Hematopoietic multipotent progenitor cell treated with erythropoietin and hydrocortisone succinate and interleukin-3 and kit ligand, for 15 days (in vitro differentiated cells): ENCODE measurements around the gene GAR1.
"Not testable (repeated sequence)": the region's sequence is repeated elsewhere in the genome, so short reads cannot be mapped to it uniquely, and the experiment has no call there.

Experiments used
- DNase-seq: peaks from one replicate; pipeline ENCODE4 v3.0.0-alpha.2; 2015; ENCODE audit warnings: low spot score

The GAR1 gene

DNA sequence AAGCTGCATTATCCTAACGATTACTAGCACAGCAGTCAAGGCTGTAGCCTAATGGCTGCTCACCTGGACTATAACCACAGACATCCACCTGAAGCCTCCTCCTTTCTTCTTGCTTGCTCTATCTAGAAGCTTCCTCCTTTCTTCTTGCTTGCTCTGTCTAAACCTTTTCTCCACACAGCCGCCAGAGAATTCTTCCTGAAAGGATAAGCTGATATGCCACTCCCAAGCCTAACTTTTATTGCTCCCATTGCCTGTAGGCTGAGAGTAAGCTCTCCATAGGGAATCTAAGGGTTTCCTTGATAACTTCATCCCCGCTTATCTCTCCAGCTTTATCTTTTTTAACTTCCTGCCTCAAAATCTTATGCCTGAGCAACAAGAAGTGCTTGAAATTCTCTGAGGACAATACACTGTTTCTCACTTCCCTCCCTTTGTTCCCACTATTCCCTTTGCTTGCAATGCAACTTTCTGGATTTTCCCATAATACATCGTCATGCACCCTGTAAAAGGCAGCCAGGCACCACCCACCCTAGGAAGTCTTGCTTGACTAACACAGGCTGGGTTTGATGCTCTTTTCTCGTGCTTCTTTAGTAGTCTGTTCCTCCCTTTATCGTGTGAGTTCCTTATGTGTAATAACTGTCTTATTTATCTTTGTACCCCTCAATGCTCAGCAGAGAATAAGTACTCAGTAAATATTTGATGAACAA, 31.0 kb downstream of the GAR1 start:
- no peak for DNase-seq

DNA sequence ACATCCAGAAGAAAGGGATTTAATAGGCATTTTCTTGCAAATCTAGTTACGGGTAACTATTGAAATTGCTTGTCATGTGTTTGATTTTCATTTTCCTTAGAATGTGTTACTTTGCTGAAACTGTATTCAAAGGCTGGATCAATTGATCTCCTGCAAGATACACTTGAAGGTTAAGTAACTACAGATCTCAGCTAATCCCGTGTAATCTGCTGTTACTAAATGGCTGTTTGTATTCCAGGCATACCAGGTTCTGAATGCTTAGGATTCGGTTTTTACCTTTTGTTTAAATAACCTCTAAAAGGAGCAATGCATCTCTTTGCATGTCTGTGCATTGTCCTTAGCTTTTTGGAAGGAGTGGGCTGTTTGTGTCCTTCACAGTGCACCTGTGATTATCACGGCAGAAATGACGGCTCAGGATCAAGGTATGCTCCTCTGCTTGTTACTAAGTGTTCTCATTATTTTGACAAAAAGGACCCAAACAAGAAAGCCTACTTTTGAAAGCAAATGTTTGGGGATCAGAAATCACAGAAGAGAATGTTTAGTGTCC, 32.4 kb downstream of the GAR1 start, which contains the start of gene LRIT3:
Gene LRIT3 (plus strand): TSS at position 212 of the 547 bp plus-strand sequence. CDS start 95 bp downstream, at position 307.
- DNase-seq, result no peak

DNA sequence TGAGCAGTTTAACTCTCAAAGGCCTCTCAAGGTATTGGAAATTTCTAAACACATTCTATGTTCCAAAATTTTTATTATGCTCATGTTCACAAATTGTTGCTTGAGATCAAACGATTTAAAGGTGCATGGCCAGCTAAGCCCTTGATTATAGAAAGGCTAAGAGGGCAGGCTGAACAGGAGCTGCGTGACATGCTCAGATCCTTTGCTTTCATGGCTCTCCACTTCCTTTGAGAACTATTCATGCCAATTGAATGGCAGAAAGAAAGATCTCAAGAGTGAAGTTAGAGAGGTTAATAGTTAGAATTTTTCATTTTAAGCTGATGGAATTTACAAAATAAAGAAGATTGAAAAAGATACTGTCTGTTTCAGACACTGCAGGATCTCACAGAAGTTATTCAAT, 32.9 kb downstream of the GAR1 start:
- DNase-seq, result no peak

DNA sequence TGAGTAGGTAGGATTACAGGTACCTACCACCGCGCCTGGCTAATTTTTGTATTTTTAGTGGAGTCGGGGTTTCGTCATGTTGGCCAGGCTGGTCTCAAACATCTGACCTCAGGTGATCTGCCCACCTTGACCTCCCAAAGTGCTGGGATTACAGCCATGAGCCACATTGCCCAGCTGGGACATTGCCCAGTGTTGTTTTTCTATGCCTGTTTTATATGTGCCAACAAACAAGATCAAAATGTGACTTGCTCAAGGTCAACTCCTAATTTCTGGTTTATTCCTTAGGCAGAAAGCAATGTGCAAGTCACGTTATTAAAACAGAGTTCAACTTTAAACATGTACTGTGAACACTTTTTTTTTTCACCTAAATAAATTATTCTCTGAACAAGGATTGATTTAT, 35.0 kb downstream of the GAR1 start:
- DNase-seq, result no peak

- not testable (repeated sequence) for DNase-seq
These were observed 44.1 kb downstream of the GAR1 start for GRCh38 chr4:109859426-109860300.

GRCh38 chr4:109861271-109861670, 45.7 kb downstream of the GAR1 start:
- DNase-seq, result no peak

DNA sequence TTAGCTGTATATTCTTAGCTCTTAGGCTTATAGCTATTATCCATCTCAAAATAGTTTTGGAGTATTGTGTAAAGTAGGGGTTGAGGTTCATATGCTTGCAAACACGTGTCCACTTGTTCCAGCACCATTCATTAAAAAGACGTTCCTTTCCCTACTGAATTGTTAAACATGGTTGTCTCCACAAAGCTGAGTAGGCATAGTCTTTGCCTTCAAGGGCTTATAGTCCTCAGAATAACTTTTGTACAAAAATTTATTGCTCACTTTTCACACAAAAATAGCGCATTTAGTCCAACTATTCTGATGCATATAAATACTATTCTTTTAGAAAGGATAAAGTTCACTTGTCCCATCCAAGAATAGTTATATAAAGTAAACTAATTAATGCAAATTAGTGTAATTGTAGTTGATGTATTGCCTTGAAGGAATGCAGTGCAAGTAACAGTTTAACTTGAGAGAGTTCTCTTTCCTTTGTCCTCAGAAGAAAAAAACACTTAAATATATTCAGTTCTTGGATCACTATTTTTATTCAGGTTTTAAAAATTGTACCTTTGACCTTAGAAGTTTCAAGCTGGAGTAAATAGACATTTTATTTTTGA, 46.5 kb downstream of the GAR1 start:
- DNase-seq, result no peak

GRCh38 chr4:109864134-109864533, 48.6 kb downstream of the GAR1 start:
- DNase-seq, result no peak

GRCh38 chr4:109870061-109870460, 54.5 kb downstream of the GAR1 start:
- DNase-seq, result no peak

- no peak for DNase-seq
These were observed 56.5 kb downstream of the GAR1 start for GRCh38 chr4:109872065-109872464.

DNA sequence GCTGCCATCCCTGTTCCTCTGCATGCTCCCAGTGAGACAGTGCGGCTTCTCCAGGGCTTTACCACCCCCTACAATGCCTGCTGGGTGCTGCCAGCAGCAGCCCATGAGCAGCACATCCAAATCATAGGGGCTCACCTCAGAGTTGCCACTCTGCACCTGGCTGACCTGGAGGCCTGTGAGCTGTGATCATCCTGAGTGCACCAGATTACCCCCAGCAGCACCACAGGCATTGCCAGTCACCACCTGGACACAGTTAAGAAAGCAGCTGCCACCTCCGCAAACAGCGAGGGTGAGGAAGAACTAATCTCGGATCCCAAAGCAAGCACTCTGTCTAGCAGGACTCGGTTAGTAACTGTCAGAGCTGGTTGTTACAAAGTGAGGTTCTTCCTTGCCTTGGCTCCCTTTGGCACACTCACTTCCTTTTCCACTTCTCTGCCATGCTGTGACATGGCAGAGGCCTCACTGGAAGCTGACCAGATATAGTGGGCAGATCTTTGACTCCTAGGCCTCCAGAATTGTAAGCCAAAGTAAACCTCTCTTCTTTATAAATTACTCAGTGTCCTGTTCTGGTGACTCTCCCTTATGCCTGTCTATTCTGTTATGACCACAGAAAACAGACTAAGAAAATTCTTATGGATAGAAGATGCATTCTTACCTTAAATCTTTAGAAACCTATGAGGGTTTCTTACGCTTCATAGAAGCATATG, 57.5 kb downstream of the GAR1 start:
- no peak for DNase-seq

GRCh38 chr4:109873791-109874514, 58.4 kb downstream of the GAR1 start:
- no peak for DNase-seq
